Measurements from ENCODE around the gene ASXL2. TPM values are rescaled to one million over a fixed set of nuclear protein-coding genes. Genes with fewer than 3 reads are reported as not detected.
"Not testable (repeated sequence)": the region's sequence is repeated elsewhere in the genome, so short reads cannot be mapped to it uniquely, and the experiment has no call there.

ASXL2 gene
- total RNA-seq, 2 experiments from 2014 or later, result 56.1 to 62.0 TPM

GRCh38 chr2:25722224-25722623 is 156.1 kb downstream of the ASXL2 start:
- ATAC-seq (peak; percentile 55), DNase-seq (no peak)
- CTCF ChIA-PET, result no interaction called here
- Mint-ChIP-seq H3K27me3 (peaks cover 3% of the 10 kb centered on the region), H3K9me3 (ENCODE audit: low read depth) (no peaks in the 10 kb centered on the region), H3K4me1 (peaks cover 16% of the 10 kb centered on the region), H3K27ac (no peak overlapping the region), H3K36me3 (no peaks in the 10 kb centered on the region), H3K4me3 (no peak overlapping the region)

- ATAC-seq, result no peak
- peaks cover 16% of the 10 kb centered on the region for H3K4me1 Mint-ChIP-seq
- no peaks in the 10 kb centered on the region for H3K9me3 Mint-ChIP-seq (ENCODE audit: low read depth)
- no peaks in the 10 kb centered on the region for H3K36me3 Mint-ChIP-seq
- CTCF ChIA-PET, result no interaction called here
- no peaks in the 10 kb centered on the region for H3K27me3 Mint-ChIP-seq
- no peak overlapping the region for H3K27ac Mint-ChIP-seq
- no peak overlapping the region for H3K4me3 Mint-ChIP-seq
- no peak for DNase-seq
These were observed 157.7 kb downstream of the ASXL2 start for GRCh38 chr2:25720575-25720974.

GRCh38 chr2:25714740-25715139 is 163.5 kb downstream of the ASXL2 start:
- H3K4me3 Mint-ChIP-seq, result no peak overlapping the region
- CTCF ChIA-PET, result no interaction called here
- peaks cover 19% of the 10 kb centered on the region for H3K4me1 Mint-ChIP-seq
- H3K27ac Mint-ChIP-seq, result no peak overlapping the region
- ATAC-seq (no peak), DNase-seq (no peak)
- no peaks in the 10 kb centered on the region for H3K36me3 Mint-ChIP-seq
- no peaks in the 10 kb centered on the region for H3K27me3 Mint-ChIP-seq
- H3K9me3 Mint-ChIP-seq (ENCODE audit: low read depth), result no peaks in the 10 kb centered on the region

- Mint-ChIP-seq H3K36me3 (no peaks in the 10 kb centered on the region), H3K4me3 (no peak overlapping the region), H3K27me3 (no peaks in the 10 kb centered on the region), H3K4me1 (peaks cover 22% of the 10 kb centered on the region), H3K9me3 (ENCODE audit: low read depth) (no peaks in the 10 kb centered on the region), H3K27ac (no peak overlapping the region)
- DNase-seq (no peak), ATAC-seq (no peak)
- CTCF ChIA-PET, result interaction anchor here (1.9 kb wide), 1 partner anchor 12 kb away, joined by 9 read pairs; no protein-coding TSS in a partner anchor
These were observed 165.8 kb downstream of the ASXL2 start for GRCh38 chr2:25712455-25712854.

- no peak for DNase-seq
- no peak overlapping the region for H3K27ac Mint-ChIP-seq
- H3K4me3 Mint-ChIP-seq, result peak overlapping the region; percentile 12
- no peaks in the 10 kb centered on the region for H3K9me3 Mint-ChIP-seq (ENCODE audit: low read depth)
- H3K27me3 Mint-ChIP-seq, result no peaks in the 10 kb centered on the region
- peaks cover 22% of the 10 kb centered on the region for H3K4me1 Mint-ChIP-seq
- no peaks in the 10 kb centered on the region for H3K36me3 Mint-ChIP-seq
- CTCF ChIA-PET, result interaction anchor here (1.9 kb wide), 1 partner anchor 11 kb away, joined by 9 read pairs; no protein-coding TSS in a partner anchor
- ATAC-seq, result no peak
These were observed 166.5 kb downstream of the ASXL2 start for GRCh38 chr2:25711675-25712354.

DNA sequence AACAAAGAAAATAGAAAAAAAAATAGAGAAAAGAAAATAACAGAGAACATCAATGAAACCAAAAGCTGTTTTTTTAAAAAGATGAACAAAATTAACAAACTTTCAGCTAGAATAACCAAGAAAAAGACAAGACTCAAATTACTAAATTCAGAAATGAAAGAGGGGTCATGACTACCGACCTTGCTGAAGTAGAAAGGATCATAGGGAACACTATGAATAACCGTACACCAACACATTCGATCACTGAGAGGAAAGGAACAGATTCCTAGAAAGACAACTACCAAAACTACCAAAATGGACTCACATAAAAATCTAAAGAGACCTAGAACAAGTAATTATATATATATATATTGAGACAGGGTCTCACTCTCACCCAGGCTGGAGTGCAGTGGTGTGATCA is 167.5 kb downstream of the ASXL2 start:
- H3K36me3 Mint-ChIP-seq, result no peaks in the 10 kb centered on the region
- H3K27me3 Mint-ChIP-seq, result no peaks in the 10 kb centered on the region
- no peak for ATAC-seq
- H3K9me3 Mint-ChIP-seq (ENCODE audit: low read depth), result no peaks in the 10 kb centered on the region
- H3K4me3 Mint-ChIP-seq, result no peak overlapping the region
- DNase-seq, result no peak
- no peak overlapping the region for H3K27ac Mint-ChIP-seq
- CTCF ChIA-PET, result interaction anchor here (2.1 to 2.2 kb wide), 2 partner anchors 10 to 104 kb away, joined by 4 to 7 read pairs; no protein-coding TSS in a partner anchor
- H3K4me1 Mint-ChIP-seq, result peaks cover 22% of the 10 kb centered on the region

GRCh38 chr2:25709349-25709748 is 168.9 kb downstream of the ASXL2 start:
- CTCF ChIA-PET, result interaction anchor here (1.0 to 2.2 kb wide), 3 partner anchors 9 to 102 kb away, joined by 4 to 7 read pairs (median 4); no protein-coding TSS in a partner anchor
- DNase-seq (no peak), ATAC-seq (no peak)
- Mint-ChIP-seq H3K9me3 (ENCODE audit: low read depth) (no peaks in the 10 kb centered on the region), H3K4me1 (peaks cover 22% of the 10 kb centered on the region), H3K36me3 (no peaks in the 10 kb centered on the region), H3K4me3 (no peak overlapping the region), H3K27me3 (no peaks in the 10 kb centered on the region), H3K27ac (no peak overlapping the region)

- Mint-ChIP-seq H3K9me3 (ENCODE audit: low read depth) (no peaks in the 10 kb centered on the region), H3K4me1 (peaks cover 23% of the 10 kb centered on the region), H3K4me3 (no peak overlapping the region), H3K27ac (no peak overlapping the region), H3K27me3 (no peaks in the 10 kb centered on the region), H3K36me3 (no peaks in the 10 kb centered on the region)
- CTCF ChIA-PET, result interaction anchor here (0.5 to 1.3 kb wide), 3 partner anchors 9 to 237 kb away, joined by 3 to 5 read pairs (median 4); no protein-coding TSS in a partner anchor
- DNase-seq (no peak), ATAC-seq (no peak)
These were observed 170.2 kb downstream of the ASXL2 start for GRCh38 chr2:25707927-25708590.

DNA sequence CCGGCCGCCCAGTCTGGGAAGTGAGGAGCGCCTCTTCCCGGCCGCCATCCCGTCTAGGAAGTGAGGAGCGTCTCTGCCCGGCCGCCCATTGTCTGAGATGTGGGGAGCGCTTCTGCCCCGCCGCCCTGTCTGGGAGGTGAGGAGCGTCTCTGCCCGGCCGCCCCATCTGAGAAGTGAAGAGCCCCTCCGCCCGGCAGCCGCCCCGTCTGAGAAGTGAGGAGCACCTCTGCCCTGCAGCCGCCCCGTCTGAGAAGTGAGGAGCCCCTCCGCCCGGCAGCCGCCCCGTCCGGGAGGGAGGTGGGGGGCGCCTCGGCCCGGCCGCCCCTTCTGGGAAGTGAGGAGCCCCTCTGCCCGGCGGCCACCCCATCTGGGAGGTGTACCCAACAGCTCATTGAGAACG is 172.7 kb downstream of the ASXL2 start:
- ATAC-seq; H3K27me3 Mint-ChIP-seq; DNase-seq; CTCF ChIA-PET; H3K27ac Mint-ChIP-seq; H3K36me3 Mint-ChIP-seq; H3K4me3 Mint-ChIP-seq; H3K9me3 Mint-ChIP-seq (ENCODE audit: low read depth): not testable (repeated sequence)
- H3K4me1 Mint-ChIP-seq, result peaks cover 11% of the 10 kb centered on the region

GRCh38 chr2:25701801-25702200 is 176.5 kb downstream of the ASXL2 start:
- ATAC-seq, result no peak
- CTCF ChIA-PET, result interaction anchor here (1.1 to 5.7 kb wide), 4 partner anchors 10 to 226 kb away, joined by 4 to 66 read pairs (median 11); no protein-coding TSS in a partner anchor
- no peaks in the 10 kb centered on the region for H3K27me3 Mint-ChIP-seq
- H3K4me1 Mint-ChIP-seq, result peaks cover 5% of the 10 kb centered on the region
- no peak for DNase-seq
- no peak overlapping the region for H3K4me3 Mint-ChIP-seq
- H3K27ac Mint-ChIP-seq, result no peak overlapping the region
- H3K9me3 Mint-ChIP-seq (ENCODE audit: low read depth), result no peaks in the 10 kb centered on the region
- H3K36me3 Mint-ChIP-seq, result no peaks in the 10 kb centered on the region

- Mint-ChIP-seq H3K27me3 (peaks cover 2% of the 10 kb centered on the region), H3K9me3 (ENCODE audit: low read depth) (no peaks in the 10 kb centered on the region), H3K27ac (no peak overlapping the region), H3K36me3 (no peaks in the 10 kb centered on the region), H3K4me1 (peaks cover 5% of the 10 kb centered on the region), H3K4me3 (no peak overlapping the region)
- peak; percentile 54 for DNase-seq
- CTCF ChIA-PET, result interaction anchor here (0.7 to 5.7 kb wide), 27 partner anchors 8 to 499 kb away, joined by 3 to 66 read pairs (median 4); partner anchors contain the start of gene DTNB
- ATAC-seq, result peak; percentile 48
These were observed 178.0 kb downstream of the ASXL2 start for GRCh38 chr2:25700221-25700660.

GRCh38 chr2:25699216-25699615 is 179.1 kb downstream of the ASXL2 start:
- Mint-ChIP-seq H3K4me1 (peaks cover 5% of the 10 kb centered on the region), H3K9me3 (ENCODE audit: low read depth) (no peaks in the 10 kb centered on the region), H3K4me3 (no peak overlapping the region), H3K27me3 (peaks cover 2% of the 10 kb centered on the region), H3K27ac (no peak overlapping the region), H3K36me3 (no peaks in the 10 kb centered on the region)
- DNase-seq (no peak), ATAC-seq (no peak)
- CTCF ChIA-PET, result interaction anchor here (0.9 to 5.7 kb wide), 12 partner anchors 8 to 125 kb away, joined by 3 to 66 read pairs (median 5); partner anchors contain the start of gene DTNB

DNA sequence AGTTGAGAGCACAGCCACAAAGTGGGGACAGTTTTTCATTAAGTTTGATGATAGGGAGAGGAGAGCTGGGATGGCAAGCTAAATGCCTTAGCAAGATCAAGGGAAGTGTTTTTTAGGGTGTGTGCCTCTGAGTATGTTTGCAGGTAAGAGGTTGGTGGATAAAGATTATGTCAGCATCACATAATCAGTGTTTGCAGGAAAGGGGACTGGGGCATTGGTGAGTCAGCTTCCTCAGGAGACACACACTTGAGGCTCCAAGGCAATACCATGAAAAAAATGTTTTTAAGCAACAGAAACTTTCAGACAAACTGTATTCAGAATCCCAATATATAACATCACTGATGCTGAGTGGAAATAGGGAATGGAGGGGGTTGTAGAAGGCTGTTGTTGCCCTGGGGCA is 179.5 kb downstream of the ASXL2 start:
- Mint-ChIP-seq H3K9me3 (ENCODE audit: low read depth) (no peaks in the 10 kb centered on the region), H3K4me1 (peaks cover 5% of the 10 kb centered on the region), H3K36me3 (no peaks in the 10 kb centered on the region), H3K27me3 (peaks cover 2% of the 10 kb centered on the region), H3K27ac (no peak overlapping the region), H3K4me3 (no peak overlapping the region)
- CTCF ChIA-PET, result interaction anchor here (1.2 to 5.7 kb wide), 4 partner anchors 9 to 111 kb away, joined by 4 to 66 read pairs (median 8); no protein-coding TSS in a partner anchor
- no peak for DNase-seq
- peak; percentile 42 for ATAC-seq
